GM12878 (cell line): ENCODE measurements around the gene POU3F3. TPM values are rescaled to one million over a fixed set of nuclear protein-coding genes. Genes with fewer than 3 reads are reported as not detected.

ENCODE experiments used
- ATAC-seq: fragments of 200-7000 bp; cut with Tn5 transposase; 3 replicates; pipeline ENCODE4 v1.9.1; 2020; ENCODE audit warnings: mild to moderate bottlenecking, moderate library complexity
- BruUV-seq: library from RNA; stranded (reverse); fragments of 400-500 nt; replicated peaks from 2 replicates; lab custom pipeline; 2021; lab: Mats Ljungman, UMichigan
- CTCF ChIA-PET: fragments of 300-600 bp; sonication (Branson Sonifier 250); formaldehyde crosslinking; extraction: SDS; loops from one replicate; lab custom pipeline; 2021; ENCODE audit warnings: inconsistent platforms; lab: Yijun Ruan, JAX
- POLR2A ChIA-PET: fragments of 350-600 bp; formaldehyde crosslinking; extraction: SDS; loops from one replicate; lab custom pipeline; 2021; ENCODE audit warnings: inconsistent platforms; lab: Charles Lee
- RAD21 ChIA-PET: fragments of 300-600 bp; sonication (Branson Sonifier 250); formaldehyde crosslinking; loops from one replicate; lab custom pipeline; 2023; ENCODE audit warnings: antibody characterized with exemption; ENCODE audit not compliant: unreplicated experiment; lab: Charles Lee
- SMC1A ChIA-PET: fragments of 300-600 bp; sonication (Branson Sonifier 250); formaldehyde crosslinking; loops from one replicate; lab custom pipeline; 2023; ENCODE audit not compliant: unreplicated experiment, uncharacterized antibody; lab: Charles Lee
- DNase-seq: peaks from one replicate; pipeline ENCODE4 v3.0.0-alpha.2; 2011; ENCODE audit warnings: low read depth, low spot score
- FAIRE-seq: peaks from 3 replicates; lab custom pipeline; 2011; peaks lifted over from hg19 to GRCh38; lab: Jason Lieb, UNC
- H2AFZ ChIP-seq: 2 replicates; pipeline ENCODE4 v1.6.0; 2011; ENCODE audit warnings: low read depth, low read length, control low read depth; ENCODE audit not compliant: control insufficient read depth
- H3K27ac ChIP-seq: 2 replicates; pipeline ENCODE4 v1.5.1; 2011; ENCODE audit warnings: control low read depth; ENCODE audit not compliant: control insufficient read depth, insufficient read depth
- H3K27me3 ChIP-seq, 2 experiments: replicated peaks in 1 of 2; 2 replicates each; pipeline versions ENCODE4 v1.6.0 to v1.6.1; 2011; ENCODE audit warnings: low read length in 1 of 2; ENCODE audit not compliant: control insufficient read depth in 2 of 2, insufficient read depth in 2 of 2
- H3K36me3 ChIP-seq, 2 experiments: 2 replicates each; pipeline ENCODE4 v1.5.1; 2011; ENCODE audit warnings: low read length in 1 of 2; ENCODE audit not compliant: control insufficient read depth in 2 of 2, insufficient read depth in 2 of 2
- H3K4me1 ChIP-seq: 2 replicates; pipeline ENCODE4 v1.6.1; 2011; ENCODE audit warnings: mild to moderate bottlenecking, low read length, moderate library complexity, mixed read lengths; ENCODE audit not compliant: control insufficient read depth, insufficient read depth
- H3K4me2 ChIP-seq: 2 replicates; pipeline ENCODE4 v1.6.0; 2011; ENCODE audit warnings: control low read depth; ENCODE audit not compliant: control insufficient read depth, insufficient read depth
- H3K4me3 ChIP-seq: fragments of 200-600 bp; sonication (generic); 2 replicates; pipeline ENCODE4 v1.5.1; 2016
- H3K79me2 ChIP-seq: 2 replicates; pipeline ENCODE4 v1.6.0; 2011; ENCODE audit warnings: low read length; ENCODE audit not compliant: control insufficient read depth, insufficient read depth
- H3K9ac ChIP-seq: 2 replicates; pipeline ENCODE4 v1.8.0; 2011; ENCODE audit warnings: low read length, control low read depth, mixed read lengths; ENCODE audit not compliant: control insufficient read depth, insufficient read depth
- H3K9me3 ChIP-seq: replicated peaks from 3 replicates; pipeline ENCODE4 v1.5.1; 2011; ENCODE audit warnings: mild to moderate bottlenecking, low read length; ENCODE audit not compliant: control insufficient read depth, insufficient read depth
- H4K20me1 ChIP-seq: 2 replicates; pipeline ENCODE4 v1.6.0; 2011; ENCODE audit not compliant: control insufficient read depth, insufficient read depth
- CBX3 ChIP-seq: fragments of 200-600 bp; sonication (generic); IDR thresholded peaks from 2 replicates; pipeline ENCODE4 v1.6.1; 2016; ENCODE audit warnings: low read depth, borderline replicate concordance
- CREM ChIP-seq: IDR thresholded peaks from 2 replicates; pipeline ENCODE4 v1.6.1; 2014; ENCODE audit warnings: antibody characterized with exemption, low read depth
- HDGF ChIP-seq: fragments of 450-650 bp; IDR thresholded peaks from 2 replicates; pipeline ENCODE4 v1.6.1; 2016; ENCODE audit warnings: antibody characterized with exemption
- KLF5 ChIP-seq: fragments of 450-650 bp; IDR thresholded peaks from 2 replicates; pipeline ENCODE4 v1.6.1; 2014; ENCODE audit warnings: mild to moderate bottlenecking; ENCODE audit not compliant: partially characterized antibody
- NBN ChIP-seq: fragments of 450-650 bp; IDR thresholded peaks from 2 replicates; pipeline ENCODE4 v1.6.1; 2016
- TCF7 ChIP-seq: IDR thresholded peaks from 2 replicates; pipeline ENCODE4 v1.6.1; 2014; ENCODE audit warnings: antibody characterized with exemption, borderline replicate concordance
- WGBS: methylation state at CpG from one replicate; pipeline ENCODE4 v1.1.6; 2016; ENCODE audit warnings: low lambda C conversion rate; ENCODE audit not compliant: insufficient replicate concordance, insufficient coverage; ENCODE audit errors: missing lambda C conversion rate; 5-methylcytosine and 5-hydroxymethylcytosine counted together
- in situ Hi-C: fragments of 300-500 bp; cut with MboI; formaldehyde crosslinking; loops from 9 replicates; pipeline ENCODE4 v1.14.3; 2018; ENCODE audit warnings: mixed read lengths
- intact Hi-C: fragments of 100-400 bp; cut with micrococcal nuclease; formaldehyde crosslinking; loops from one replicate; pipeline ENCODE4 v1.14.2; 2022; ENCODE audit not compliant: unreplicated experiment
- polyA plus RNA-seq, 11 experiments: library from polyadenylated mRNA; depleted of rRNA in 4 of 11; unstranded in 6 of 11; stranded (reverse) in 5 of 11; fragments of >200 nt; fragmentation: Nextera tagmentation in 4 of 11; fragmentation: Illumina TruSeq in 1 of 11; extraction: Ambion mirVana in 4 of 11; extraction: Trizol in 1 of 11; gene quantifications; 1 replicate in 1 of 11; 2 replicates in 10 of 11; pipeline versions ENCODE4 v1.2.1 to v1.2.3, GENCODE V29; 2011 to 2016; ENCODE audit warnings: inconsistent platforms in 2 of 11, missing spikeins in 2 of 11, low read depth in 1 of 11
- total RNA-seq, 4 experiments: library from RNA; depleted of rRNA in 3 of 4; stranded (reverse); fragments of >200 nt in 3 of 4; fragmentation: Illumina TruSeq in 1 of 4; extraction: Trizol in 1 of 4; gene quantifications; 2 replicates each; pipeline versions ENCODE4 v1.2.1 to v1.2.3, GENCODE V29; 2013 to 2021
- TF ChIP-seq, protein P1 (sequence below): IDR thresholded peaks from 2 replicates; pipeline ENCODE4 v1.6.1; 2011; ENCODE audit warnings: low read depth, mild to moderate bottlenecking, low read length, moderate library complexity, borderline replicate concordance; ENCODE audit errors: extremely low read depth
- TF ChIP-seq, protein P2 (sequence below): fragments of 450-650 bp; formaldehyde crosslinking; IDR thresholded peaks from 2 replicates; pipeline ENCODE4 v1.4.0; 2020; ENCODE audit warnings: mild to moderate bottlenecking, moderate library complexity
- TF ChIP-seq, protein P3 (sequence below): IDR thresholded peaks from 2 replicates; pipeline ENCODE4 v1.6.1; 2012; ENCODE audit warnings: low read depth, low read length, improper control_type of control experiment
- TF ChIP-seq, protein P4 (sequence below): IDR thresholded peaks from 2 replicates; pipeline ENCODE4 v1.6.1; 2012; ENCODE audit warnings: low read depth, low read length, improper control_type of control experiment
- TF ChIP-seq, protein P5 (sequence below), 3 experiments: IDR thresholded peaks in 2 of 3; conservative IDR thresholded peaks in 1 of 3; 2 replicates each; pipeline ENCODE4 v1.5.1; 2011; ENCODE audit warnings: low read depth in 3 of 3, low read length in 3 of 3, mild to moderate bottlenecking in 3 of 3, control low read depth in 2 of 3, moderate library complexity in 2 of 3, inconsistent platforms in 1 of 3, mixed read lengths in 1 of 3; ENCODE audit not compliant: control insufficient read depth in 2 of 3, insufficient read depth in 1 of 3; ENCODE audit errors: extremely low read depth in 1 of 3
- TF ChIP-seq, protein P6 (sequence below): fragments of 450-650 bp; IDR thresholded peaks from 2 replicates; pipeline ENCODE4 v1.6.1; 2018; ENCODE audit warnings: borderline replicate concordance, mild to moderate bottlenecking; ENCODE audit not compliant: partially characterized antibody

The POU3F3 gene
- total and polyA plus RNA-seq, 10 of the 15 experiments (the other 5 are each of a cell fraction or from before 2014, with no cell fraction given) = not detected

DNA sequence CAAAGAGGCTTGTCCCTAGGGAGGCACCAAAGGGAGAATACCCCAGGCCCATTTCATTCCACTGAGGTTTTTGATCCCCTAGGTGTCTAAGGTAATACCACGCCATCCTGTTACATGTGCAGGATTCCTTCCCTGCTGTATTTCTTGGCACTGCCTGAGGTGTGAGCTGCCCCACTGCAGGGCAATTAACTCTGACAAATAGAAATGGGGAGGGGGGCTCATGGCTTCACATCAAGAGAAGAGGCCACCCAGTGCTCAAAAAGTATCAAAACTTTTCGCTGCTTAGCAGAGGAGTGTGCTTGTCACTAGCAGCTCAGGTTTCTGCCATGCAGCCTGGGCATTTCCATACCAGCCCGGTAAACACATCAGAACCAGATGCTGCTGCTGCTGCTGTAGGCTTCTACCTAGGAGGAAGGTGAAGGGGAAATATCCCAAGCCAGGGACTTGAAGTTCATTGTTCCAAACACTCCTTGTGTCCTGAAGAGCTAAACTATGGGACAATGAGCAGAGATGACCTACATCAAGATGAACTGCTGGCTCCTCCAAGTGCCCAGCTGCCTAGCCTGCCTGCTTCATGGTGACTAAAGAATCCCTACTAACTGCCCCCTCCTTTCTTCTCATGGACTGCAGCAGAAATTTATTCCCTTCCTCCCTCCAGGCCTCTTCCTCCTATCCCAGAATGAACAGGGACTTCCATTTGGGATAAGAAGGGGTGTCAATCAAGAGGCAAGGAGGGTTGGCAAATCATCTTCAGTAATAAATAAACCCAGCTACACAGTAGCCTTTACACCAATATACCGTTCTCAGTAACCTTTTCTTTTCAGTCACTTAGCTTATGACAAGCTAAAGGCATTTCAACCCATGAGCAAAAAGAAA is 16.4 kb downstream of the POU3F3 start:
- no peaks in the 10 kb centered on the region for H4K20me1 ChIP-seq
- no peaks in the 10 kb centered on the region for H3K4me1 ChIP-seq
- ATAC-seq (no peak), DNase-seq (no peak), FAIRE-seq (no peak)
- in situ Hi-C loops (loop anchor here (10.0 to 25.0 kb wide), 2 partner anchors 833 to 1706 kb away; no protein-coding TSS in a partner anchor), intact Hi-C loops (loop anchor here (5.0 kb wide), 1 partner anchor 1708 kb away; no protein-coding TSS in a partner anchor)
- 12% methylated on average over 4 of the region's 4 CpGs for WGBS
- no peak overlapping the region for H3K4me2 ChIP-seq
- SMC1A ChIA-PET = no interaction called here
- H3K79me2 ChIP-seq = no peaks in the 10 kb centered on the region
- no peak overlapping the region for H3K27ac ChIP-seq
- CTCF ChIA-PET = interaction anchor here (2.0 to 2.2 kb wide), 2 partner anchors 9 to 20 kb away, joined by 5 to 6 read pairs; no protein-coding TSS in a partner anchor
- POLR2A ChIA-PET = no interaction called here
- H3K9me3 ChIP-seq = no peaks in the 10 kb centered on the region
- RAD21 ChIA-PET = no interaction called here
- no peak overlapping the region for H3K9ac ChIP-seq
- H2AFZ ChIP-seq = no peak overlapping the region
- no peak overlapping the region for H3K4me3 ChIP-seq
- BruUV-seq = no TSS peak
- no peaks in the 10 kb centered on the region for H3K36me3 ChIP-seq
- H3K27me3 ChIP-seq = peaks cover 17 to 44% of the 10 kb centered on the region in 2 experiments
- TF ChIP-seq NBN (no peak), KLF5 (no peak), CBX3 (no peak), CREM (no peak), TCF7 (no peak), HDGF (no peak)
- TF ChIP-seq, protein P1, sequence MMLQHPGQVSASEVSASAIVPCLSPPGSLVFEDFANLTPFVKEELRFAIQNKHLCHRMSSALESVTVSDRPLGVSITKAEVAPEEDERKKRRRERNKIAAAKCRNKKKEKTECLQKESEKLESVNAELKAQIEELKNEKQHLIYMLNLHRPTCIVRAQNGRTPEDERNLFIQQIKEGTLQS = no peak
- TF ChIP-seq, protein P2, sequence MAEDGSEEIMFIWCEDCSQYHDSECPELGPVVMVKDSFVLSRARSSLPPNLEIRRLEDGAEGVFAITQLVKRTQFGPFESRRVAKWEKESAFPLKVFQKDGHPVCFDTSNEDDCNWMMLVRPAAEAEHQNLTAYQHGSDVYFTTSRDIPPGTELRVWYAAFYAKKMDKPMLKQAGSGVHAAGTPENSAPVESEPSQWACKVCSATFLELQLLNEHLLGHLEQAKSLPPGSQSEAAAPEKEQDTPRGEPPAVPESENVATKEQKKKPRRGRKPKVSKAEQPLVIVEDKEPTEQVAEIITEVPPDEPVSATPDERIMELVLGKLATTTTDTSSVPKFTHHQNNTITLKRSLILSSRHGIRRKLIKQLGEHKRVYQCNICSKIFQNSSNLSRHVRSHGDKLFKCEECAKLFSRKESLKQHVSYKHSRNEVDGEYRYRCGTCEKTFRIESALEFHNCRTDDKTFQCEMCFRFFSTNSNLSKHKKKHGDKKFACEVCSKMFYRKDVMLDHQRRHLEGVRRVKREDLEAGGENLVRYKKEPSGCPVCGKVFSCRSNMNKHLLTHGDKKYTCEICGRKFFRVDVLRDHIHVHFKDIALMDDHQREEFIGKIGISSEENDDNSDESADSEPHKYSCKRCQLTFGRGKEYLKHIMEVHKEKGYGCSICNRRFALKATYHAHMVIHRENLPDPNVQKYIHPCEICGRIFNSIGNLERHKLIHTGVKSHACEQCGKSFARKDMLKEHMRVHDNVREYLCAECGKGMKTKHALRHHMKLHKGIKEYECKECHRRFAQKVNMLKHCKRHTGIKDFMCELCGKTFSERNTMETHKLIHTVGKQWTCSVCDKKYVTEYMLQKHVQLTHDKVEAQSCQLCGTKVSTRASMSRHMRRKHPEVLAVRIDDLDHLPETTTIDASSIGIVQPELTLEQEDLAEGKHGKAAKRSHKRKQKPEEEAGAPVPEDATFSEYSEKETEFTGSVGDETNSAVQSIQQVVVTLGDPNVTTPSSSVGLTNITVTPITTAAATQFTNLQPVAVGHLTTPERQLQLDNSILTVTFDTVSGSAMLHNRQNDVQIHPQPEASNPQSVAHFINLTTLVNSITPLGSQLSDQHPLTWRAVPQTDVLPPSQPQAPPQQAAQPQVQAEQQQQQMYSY = no peak
- TF ChIP-seq, protein P3, sequence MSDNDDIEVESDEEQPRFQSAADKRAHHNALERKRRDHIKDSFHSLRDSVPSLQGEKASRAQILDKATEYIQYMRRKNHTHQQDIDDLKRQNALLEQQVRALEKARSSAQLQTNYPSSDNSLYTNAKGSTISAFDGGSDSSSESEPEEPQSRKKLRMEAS = no peak
- TF ChIP-seq, protein P4, sequence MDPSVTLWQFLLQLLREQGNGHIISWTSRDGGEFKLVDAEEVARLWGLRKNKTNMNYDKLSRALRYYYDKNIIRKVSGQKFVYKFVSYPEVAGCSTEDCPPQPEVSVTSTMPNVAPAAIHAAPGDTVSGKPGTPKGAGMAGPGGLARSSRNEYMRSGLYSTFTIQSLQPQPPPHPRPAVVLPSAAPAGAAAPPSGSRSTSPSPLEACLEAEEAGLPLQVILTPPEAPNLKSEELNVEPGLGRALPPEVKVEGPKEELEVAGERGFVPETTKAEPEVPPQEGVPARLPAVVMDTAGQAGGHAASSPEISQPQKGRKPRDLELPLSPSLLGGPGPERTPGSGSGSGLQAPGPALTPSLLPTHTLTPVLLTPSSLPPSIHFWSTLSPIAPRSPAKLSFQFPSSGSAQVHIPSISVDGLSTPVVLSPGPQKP = no peak
- TF ChIP-seq, protein P5, sequence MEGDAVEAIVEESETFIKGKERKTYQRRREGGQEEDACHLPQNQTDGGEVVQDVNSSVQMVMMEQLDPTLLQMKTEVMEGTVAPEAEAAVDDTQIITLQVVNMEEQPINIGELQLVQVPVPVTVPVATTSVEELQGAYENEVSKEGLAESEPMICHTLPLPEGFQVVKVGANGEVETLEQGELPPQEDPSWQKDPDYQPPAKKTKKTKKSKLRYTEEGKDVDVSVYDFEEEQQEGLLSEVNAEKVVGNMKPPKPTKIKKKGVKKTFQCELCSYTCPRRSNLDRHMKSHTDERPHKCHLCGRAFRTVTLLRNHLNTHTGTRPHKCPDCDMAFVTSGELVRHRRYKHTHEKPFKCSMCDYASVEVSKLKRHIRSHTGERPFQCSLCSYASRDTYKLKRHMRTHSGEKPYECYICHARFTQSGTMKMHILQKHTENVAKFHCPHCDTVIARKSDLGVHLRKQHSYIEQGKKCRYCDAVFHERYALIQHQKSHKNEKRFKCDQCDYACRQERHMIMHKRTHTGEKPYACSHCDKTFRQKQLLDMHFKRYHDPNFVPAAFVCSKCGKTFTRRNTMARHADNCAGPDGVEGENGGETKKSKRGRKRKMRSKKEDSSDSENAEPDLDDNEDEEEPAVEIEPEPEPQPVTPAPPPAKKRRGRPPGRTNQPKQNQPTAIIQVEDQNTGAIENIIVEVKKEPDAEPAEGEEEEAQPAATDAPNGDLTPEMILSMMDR (IDR thresholded peaks at IDR 0.05 in 2 of 3, conservative IDR thresholded peaks at IDR 0.05 in 1 of 3; ENCODE audit: control insufficient read depth in 2 of 3, extremely low read depth in 1 of 3, insufficient read depth in 1 of 3, low read depth in 3 of 3, low read length in 3 of 3) = no peak
- TF ChIP-seq, protein P6, sequence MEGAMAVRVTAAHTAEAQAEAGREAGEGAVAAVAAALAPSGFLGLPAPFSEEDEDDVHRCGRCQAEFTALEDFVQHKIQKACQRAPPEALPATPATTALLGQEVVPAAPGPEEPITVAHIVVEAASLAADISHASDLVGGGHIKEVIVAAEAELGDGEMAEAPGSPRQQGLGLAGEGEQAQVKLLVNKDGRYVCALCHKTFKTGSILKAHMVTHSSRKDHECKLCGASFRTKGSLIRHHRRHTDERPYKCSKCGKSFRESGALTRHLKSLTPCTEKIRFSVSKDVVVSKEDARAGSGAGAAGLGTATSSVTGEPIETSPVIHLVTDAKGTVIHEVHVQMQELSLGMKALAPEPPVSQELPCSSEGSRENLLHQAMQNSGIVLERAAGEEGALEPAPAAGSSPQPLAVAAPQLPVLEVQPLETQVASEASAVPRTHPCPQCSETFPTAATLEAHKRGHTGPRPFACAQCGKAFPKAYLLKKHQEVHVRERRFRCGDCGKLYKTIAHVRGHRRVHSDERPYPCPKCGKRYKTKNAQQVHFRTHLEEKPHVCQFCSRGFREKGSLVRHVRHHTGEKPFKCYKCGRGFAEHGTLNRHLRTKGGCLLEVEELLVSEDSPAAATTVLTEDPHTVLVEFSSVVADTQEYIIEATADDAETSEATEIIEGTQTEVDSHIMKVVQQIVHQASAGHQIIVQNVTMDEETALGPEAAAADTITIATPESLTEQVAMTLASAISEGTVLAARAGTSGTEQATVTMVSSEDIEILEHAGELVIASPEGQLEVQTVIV = no peak
